HG03060 (cell line): ENCODE data around the gene ZFP1.

Experiments used
- ATAC-seq: cut with Tn5 transposase; IDR thresholded peaks from one replicate; pipeline ENCODE4 v1.9.1; 2021; ENCODE audit warnings: low read depth, moderate number of reproducible peaks; ENCODE audit not compliant: unreplicated experiment

Gene ZFP1

DNA sequence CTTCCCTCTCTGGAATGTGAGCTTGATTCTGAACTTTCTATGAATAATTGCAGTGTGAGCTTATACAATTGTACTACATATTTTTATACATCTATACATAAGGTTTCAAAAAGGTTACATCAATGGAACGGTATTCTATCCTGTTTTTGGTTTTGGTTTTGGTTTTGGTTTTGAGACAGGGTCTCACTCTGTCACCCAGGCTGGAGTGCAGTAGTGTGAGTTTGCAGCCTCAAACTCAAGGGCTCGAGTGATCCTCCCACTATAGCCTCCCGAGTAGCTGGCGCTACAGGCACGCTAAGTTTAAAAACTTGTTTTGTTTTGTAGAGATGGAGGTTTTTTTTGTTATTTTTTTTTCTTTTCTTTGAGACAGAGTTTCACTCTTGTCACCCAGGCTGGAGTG lies 71.5 kb downstream of the ZFP1 start:
- ATAC-seq, result no peak
